HepG2 (cell line): Measurements from ENCODE around the gene PREX1. TPM values are rescaled to one million over a fixed set of nuclear protein-coding genes. Genes with fewer than 3 reads are reported as not detected.

Source experiments
- HMGA1 ChIP-seq: sonication (generic); formaldehyde crosslinking; conservative IDR thresholded peaks from 2 replicates; pipeline ENCODE4 v1.4.0; 2020; ENCODE audit warnings: missing genetic modification reagents
- KLF9 ChIP-seq: IDR thresholded peaks from 2 replicates; pipeline ENCODE4 v1.6.1; 2016; ENCODE audit warnings: low read depth
- NFKBIZ ChIP-seq: IDR thresholded peaks from 2 replicates; pipeline ENCODE4 v1.6.1; 2018; ENCODE audit warnings: missing genetic modification reagents, missing compliant biosample characterization
- POLR2G ChIP-seq: fragments of 200-400 bp; formaldehyde crosslinking; IDR thresholded peaks from 2 replicates; pipeline ENCODE4 v1.6.1; 2018; ENCODE audit warnings: mild to moderate bottlenecking, low read depth, low read length, moderate library complexity
- RORA ChIP-seq: sonication (generic); formaldehyde crosslinking; IDR thresholded peaks from 2 replicates; pipeline ENCODE4 v1.5.0; 2020; ENCODE audit warnings: mild to moderate bottlenecking, missing genetic modification reagents, moderate library complexity
- SALL1 ChIP-seq: sonication (generic); formaldehyde crosslinking; IDR thresholded peaks from 2 replicates; pipeline ENCODE4 v1.8.0; 2022; ENCODE audit warnings: mild to moderate bottlenecking, missing genetic modification reagents
- SMAD9 ChIP-seq: sonication (generic); formaldehyde crosslinking; IDR thresholded peaks from 2 replicates; pipeline ENCODE4 v1.5.1; 2020; ENCODE audit warnings: mild to moderate bottlenecking, missing genetic modification reagents
- SRF ChIP-seq: IDR thresholded peaks from 2 replicates; pipeline ENCODE4 v1.6.1; 2011; ENCODE audit warnings: mild to moderate bottlenecking, low read depth, low read length, moderate library complexity
- TAF15 ChIP-seq: fragments of 200-400 bp; formaldehyde crosslinking; IDR thresholded peaks from one replicate; pipeline ENCODE4 v1.6.1; 2018; ENCODE audit warnings: mild to moderate bottlenecking, low read depth, low read length; ENCODE audit not compliant: poor library complexity, severe bottlenecking
- ZNF143 ChIP-seq: sonication (generic); formaldehyde crosslinking; IDR thresholded peaks from 2 replicates; pipeline ENCODE4 v1.4.0; 2020; ENCODE audit warnings: missing genetic modification reagents
- ZNF180 ChIP-seq: sonication (generic); formaldehyde crosslinking; IDR thresholded peaks from 2 replicates; pipeline ENCODE4 v1.4.0; 2020; ENCODE audit warnings: low read depth, missing genetic modification reagents, borderline replicate concordance
- ZNF230 ChIP-seq: sonication (generic); formaldehyde crosslinking; IDR thresholded peaks from 2 replicates; pipeline ENCODE4 v1.4.0; 2020; ENCODE audit warnings: mild to moderate bottlenecking, missing genetic modification reagents
- ZNF563 ChIP-seq: sonication (generic); formaldehyde crosslinking; IDR thresholded peaks from 2 replicates; pipeline ENCODE4 v1.8.0; 2022; ENCODE audit warnings: mild to moderate bottlenecking, moderate library complexity, missing genetic modification reagents
- ZNF569 ChIP-seq: sonication (generic); formaldehyde crosslinking; IDR thresholded peaks from 2 replicates; pipeline ENCODE4 v1.5.0; 2020; ENCODE audit warnings: mild to moderate bottlenecking, missing genetic modification reagents, moderate library complexity, borderline replicate concordance
- ZNF891 ChIP-seq: sonication (generic); formaldehyde crosslinking; IDR thresholded peaks from 2 replicates; pipeline ENCODE4 v1.5.0; 2020; ENCODE audit warnings: mild to moderate bottlenecking, missing genetic modification reagents
- ZSCAN22 ChIP-seq: sonication (generic); formaldehyde crosslinking; IDR thresholded peaks from 2 replicates; pipeline ENCODE4 v1.4.0; 2020; ENCODE audit warnings: mild to moderate bottlenecking, missing genetic modification reagents
- polyA plus RNA-seq, 8 experiments: library from polyadenylated mRNA; depleted of rRNA in 3 of 8; stranded (reverse) in 7 of 8; unstranded in 1 of 8; fragments of >200 nt; fragmentation: Illumina TruSeq in 4 of 8; extraction: Trizol in 4 of 8; gene quantifications; 2 replicates each; pipeline versions ENCODE4 v1.2.1 to v1.2.3, GENCODE V29; 2011 to 2016; ENCODE audit warnings: low read depth in 4 of 8, missing spikeins in 1 of 8, mixed read lengths in 1 of 8; ENCODE audit not compliant: insufficient read depth in 1 of 8
- total RNA-seq, 5 experiments: library from RNA; depleted of rRNA; stranded (reverse); fragments of >200 nt; fragmentation: Illumina TruSeq; extraction: Trizol; gene quantifications; 2 replicates each; pipeline ENCODE4 v1.2.3, GENCODE V29; 2016; ENCODE audit warnings: low read depth in 1 of 5
- TF ChIP-seq, protein P1 (sequence below): IDR thresholded peaks from 2 replicates; pipeline ENCODE4 v1.4.0; 2020; ENCODE audit warnings: mild to moderate bottlenecking, missing genetic modification reagents
- TF ChIP-seq, protein P2 (sequence below): sonication (generic); formaldehyde crosslinking; IDR thresholded peaks from 2 replicates; pipeline ENCODE4 v1.8.0; 2022; ENCODE audit warnings: missing genetic modification reagents, mild to moderate bottlenecking, moderate library complexity, borderline replicate concordance
- TF ChIP-seq, protein P3 (sequence below): sonication (generic); formaldehyde crosslinking; IDR thresholded peaks from 2 replicates; pipeline ENCODE4 v1.5.1; 2020; ENCODE audit warnings: mild to moderate bottlenecking, missing genetic modification reagents, moderate library complexity
- TF ChIP-seq, protein P4 (sequence below): sonication (generic); formaldehyde crosslinking; IDR thresholded peaks from 2 replicates; pipeline ENCODE4 v1.8.1; 2022; ENCODE audit warnings: mild to moderate bottlenecking, missing genetic modification reagents

PREX1 gene
- total and polyA plus RNA-seq, 2 of the 13 experiments (the other 11 are each of a cell fraction or from before 2014, with no cell fraction given): 0.02 to 0.04 TPM

DNA sequence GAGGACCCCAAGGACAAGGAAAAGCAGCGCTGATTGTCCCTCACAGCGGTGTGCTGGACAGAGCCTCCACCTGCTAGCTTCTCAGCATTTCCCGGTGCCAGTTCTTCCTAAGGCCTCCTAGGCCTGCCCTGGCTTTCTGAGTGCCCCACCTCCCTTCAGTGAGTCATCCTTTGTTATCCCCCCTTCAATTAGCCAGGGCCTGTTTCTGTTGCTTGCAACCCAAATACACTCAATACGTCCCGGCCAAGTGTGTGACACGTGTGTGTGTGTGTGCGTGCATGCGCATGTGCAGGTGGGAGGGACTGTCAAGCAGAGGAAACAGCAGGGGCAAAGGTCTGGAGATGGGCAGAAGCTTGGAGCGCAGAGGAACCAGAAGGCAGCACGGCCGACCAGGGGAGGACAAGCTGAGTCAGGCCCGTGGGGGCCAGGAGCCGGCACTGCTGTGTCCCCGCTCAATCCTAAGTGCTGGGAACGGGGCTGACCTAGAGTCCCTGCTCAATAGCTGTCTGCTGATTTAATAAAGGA, 159.8 kb downstream of the PREX1 start (continued):
- TF ChIP-seq, protein P1, sequence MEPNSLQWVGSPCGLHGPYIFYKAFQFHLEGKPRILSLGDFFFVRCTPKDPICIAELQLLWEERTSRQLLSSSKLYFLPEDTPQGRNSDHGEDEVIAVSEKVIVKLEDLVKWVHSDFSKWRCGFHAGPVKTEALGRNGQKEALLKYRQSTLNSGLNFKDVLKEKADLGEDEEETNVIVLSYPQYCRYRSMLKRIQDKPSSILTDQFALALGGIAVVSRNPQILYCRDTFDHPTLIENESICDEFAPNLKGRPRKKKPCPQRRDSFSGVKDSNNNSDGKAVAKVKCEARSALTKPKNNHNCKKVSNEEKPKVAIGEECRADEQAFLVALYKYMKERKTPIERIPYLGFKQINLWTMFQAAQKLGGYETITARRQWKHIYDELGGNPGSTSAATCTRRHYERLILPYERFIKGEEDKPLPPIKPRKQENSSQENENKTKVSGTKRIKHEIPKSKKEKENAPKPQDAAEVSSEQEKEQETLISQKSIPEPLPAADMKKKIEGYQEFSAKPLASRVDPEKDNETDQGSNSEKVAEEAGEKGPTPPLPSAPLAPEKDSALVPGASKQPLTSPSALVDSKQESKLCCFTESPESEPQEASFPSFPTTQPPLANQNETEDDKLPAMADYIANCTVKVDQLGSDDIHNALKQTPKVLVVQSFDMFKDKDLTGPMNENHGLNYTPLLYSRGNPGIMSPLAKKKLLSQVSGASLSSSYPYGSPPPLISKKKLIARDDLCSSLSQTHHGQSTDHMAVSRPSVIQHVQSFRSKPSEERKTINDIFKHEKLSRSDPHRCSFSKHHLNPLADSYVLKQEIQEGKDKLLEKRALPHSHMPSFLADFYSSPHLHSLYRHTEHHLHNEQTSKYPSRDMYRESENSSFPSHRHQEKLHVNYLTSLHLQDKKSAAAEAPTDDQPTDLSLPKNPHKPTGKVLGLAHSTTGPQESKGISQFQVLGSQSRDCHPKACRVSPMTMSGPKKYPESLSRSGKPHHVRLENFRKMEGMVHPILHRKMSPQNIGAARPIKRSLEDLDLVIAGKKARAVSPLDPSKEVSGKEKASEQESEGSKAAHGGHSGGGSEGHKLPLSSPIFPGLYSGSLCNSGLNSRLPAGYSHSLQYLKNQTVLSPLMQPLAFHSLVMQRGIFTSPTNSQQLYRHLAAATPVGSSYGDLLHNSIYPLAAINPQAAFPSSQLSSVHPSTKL (CRISPR knock-in tag): peak; percentile 24; the same call in 1 of the 2 replicates
- TF ChIP-seq ZSCAN22: no peak
- TF ChIP-seq ZNF563: no peak
- no peak for TF ChIP-seq HMGA1 (CRISPR knock-in tag)
- peak; percentile 26; the same call in 1 of the 2 replicates for TF ChIP-seq SALL1 (CRISPR knock-in tag)
- TF ChIP-seq, protein P2, sequence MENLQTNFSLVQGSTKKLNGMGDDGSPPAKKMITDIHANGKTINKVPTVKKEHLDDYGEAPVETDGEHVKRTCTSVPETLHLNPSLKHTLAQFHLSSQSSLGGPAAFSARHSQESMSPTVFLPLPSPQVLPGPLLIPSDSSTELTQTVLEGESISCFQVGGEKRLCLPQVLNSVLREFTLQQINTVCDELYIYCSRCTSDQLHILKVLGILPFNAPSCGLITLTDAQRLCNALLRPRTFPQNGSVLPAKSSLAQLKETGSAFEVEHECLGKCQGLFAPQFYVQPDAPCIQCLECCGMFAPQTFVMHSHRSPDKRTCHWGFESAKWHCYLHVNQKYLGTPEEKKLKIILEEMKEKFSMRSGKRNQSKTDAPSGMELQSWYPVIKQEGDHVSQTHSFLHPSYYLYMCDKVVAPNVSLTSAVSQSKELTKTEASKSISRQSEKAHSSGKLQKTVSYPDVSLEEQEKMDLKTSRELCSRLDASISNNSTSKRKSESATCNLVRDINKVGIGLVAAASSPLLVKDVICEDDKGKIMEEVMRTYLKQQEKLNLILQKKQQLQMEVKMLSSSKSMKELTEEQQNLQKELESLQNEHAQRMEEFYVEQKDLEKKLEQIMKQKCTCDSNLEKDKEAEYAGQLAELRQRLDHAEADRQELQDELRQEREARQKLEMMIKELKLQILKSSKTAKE (CRISPR knock-in tag): no peak
- TF ChIP-seq ZNF180 (CRISPR knock-in tag): no peak
- TF ChIP-seq NFKBIZ: no peak
- TF ChIP-seq SMAD9 (CRISPR knock-in tag): no peak
- peak; percentile 64 for TF ChIP-seq ZNF891 (CRISPR knock-in tag)
- TF ChIP-seq ZNF230 (CRISPR knock-in tag): no peak
- TF ChIP-seq ZNF143: 0 out of 2 replicates have a peak, but pooled peaks have one; percentile 16
- TF ChIP-seq, protein P3, sequence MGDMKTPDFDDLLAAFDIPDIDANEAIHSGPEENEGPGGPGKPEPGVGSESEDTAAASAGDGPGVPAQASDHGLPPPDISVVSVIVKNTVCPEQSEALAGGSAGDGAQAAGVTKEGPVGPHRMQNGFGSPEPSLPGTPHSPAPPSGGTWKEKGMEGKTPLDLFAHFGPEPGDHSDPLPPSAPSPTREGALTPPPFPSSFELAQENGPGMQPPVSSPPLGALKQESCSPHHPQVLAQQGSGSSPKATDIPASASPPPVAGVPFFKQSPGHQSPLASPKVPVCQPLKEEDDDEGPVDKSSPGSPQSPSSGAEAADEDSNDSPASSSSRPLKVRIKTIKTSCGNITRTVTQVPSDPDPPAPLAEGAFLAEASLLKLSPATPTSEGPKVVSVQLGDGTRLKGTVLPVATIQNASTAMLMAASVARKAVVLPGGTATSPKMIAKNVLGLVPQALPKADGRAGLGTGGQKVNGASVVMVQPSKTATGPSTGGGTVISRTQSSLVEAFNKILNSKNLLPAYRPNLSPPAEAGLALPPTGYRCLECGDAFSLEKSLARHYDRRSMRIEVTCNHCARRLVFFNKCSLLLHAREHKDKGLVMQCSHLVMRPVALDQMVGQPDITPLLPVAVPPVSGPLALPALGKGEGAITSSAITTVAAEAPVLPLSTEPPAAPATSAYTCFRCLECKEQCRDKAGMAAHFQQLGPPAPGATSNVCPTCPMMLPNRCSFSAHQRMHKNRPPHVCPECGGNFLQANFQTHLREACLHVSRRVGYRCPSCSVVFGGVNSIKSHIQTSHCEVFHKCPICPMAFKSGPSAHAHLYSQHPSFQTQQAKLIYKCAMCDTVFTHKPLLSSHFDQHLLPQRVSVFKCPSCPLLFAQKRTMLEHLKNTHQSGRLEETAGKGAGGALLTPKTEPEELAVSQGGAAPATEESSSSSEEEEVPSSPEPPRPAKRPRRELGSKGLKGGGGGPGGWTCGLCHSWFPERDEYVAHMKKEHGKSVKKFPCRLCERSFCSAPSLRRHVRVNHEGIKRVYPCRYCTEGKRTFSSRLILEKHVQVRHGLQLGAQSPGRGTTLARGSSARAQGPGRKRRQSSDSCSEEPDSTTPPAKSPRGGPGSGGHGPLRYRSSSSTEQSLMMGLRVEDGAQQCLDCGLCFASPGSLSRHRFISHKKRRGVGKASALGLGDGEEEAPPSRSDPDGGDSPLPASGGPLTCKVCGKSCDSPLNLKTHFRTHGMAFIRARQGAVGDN (CRISPR knock-in tag): peak; percentile 76
- TF ChIP-seq, protein P4, sequence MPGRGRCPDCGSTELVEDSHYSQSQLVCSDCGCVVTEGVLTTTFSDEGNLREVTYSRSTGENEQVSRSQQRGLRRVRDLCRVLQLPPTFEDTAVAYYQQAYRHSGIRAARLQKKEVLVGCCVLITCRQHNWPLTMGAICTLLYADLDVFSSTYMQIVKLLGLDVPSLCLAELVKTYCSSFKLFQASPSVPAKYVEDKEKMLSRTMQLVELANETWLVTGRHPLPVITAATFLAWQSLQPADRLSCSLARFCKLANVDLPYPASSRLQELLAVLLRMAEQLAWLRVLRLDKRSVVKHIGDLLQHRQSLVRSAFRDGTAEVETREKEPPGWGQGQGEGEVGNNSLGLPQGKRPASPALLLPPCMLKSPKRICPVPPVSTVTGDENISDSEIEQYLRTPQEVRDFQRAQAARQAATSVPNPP (CRISPR knock-in tag): no peak
- no peak for TF ChIP-seq TAF15
- TF ChIP-seq RORA (CRISPR knock-in tag): no peak
- TF ChIP-seq ZNF569 (CRISPR knock-in tag): no peak
- TF ChIP-seq SRF: no peak
- no peak for TF ChIP-seq KLF9 (CRISPR knock-in tag)
- TF ChIP-seq POLR2G: no peak
